Left cardiac atrium (tissue), 4 donors: ENCODE data around the gene TICAM1. TPM values are rescaled to one million over a fixed set of nuclear protein-coding genes. Genes with fewer than 3 reads are reported as not detected.
"Not testable (repeated sequence)": the region's sequence is repeated elsewhere in the genome, so short reads cannot be mapped to it uniquely, and the experiment has no call there.

Source experiments
- ATAC-seq, 2 donors: fragments of 200-7000 bp; cut with Tn5 transposase; one replicate each; pipeline ENCODE4 v1.9.1; 2020; ENCODE audit warnings: mild to moderate bottlenecking in 2 of 2, moderate library complexity in 2 of 2
- DNase-seq: peaks from one replicate; pipeline ENCODE4 v3.0.0-alpha.2; 2020
- intact Hi-C, 2 donors: fragments of 100-400 bp; cut with DNase I; formaldehyde crosslinking; loops; one replicate each; pipeline versions ENCODE4 v1.14.1 to v1.15.1; 2022 to 2023
- microRNA-seq, 2 donors: library from miRNA; unstranded; fragments of <30 nt; microRNA quantifications; one replicate each; pipeline ENCODE4 v1.2.0, GENCODE V29; 2020
- total RNA-seq, 2 donors: library from RNA; stranded (reverse); fragmentation: NEBNext Ultra II Directional; extraction: Animal tissue kit (Norgen Biotek cat#: 25700); gene quantifications; one replicate each; pipeline ENCODE4 v1.2.1, GENCODE V29; 2021
- donor health status: DM: no; HTN: yes; CAD: no.
- donor health status: DM: no; HTN: yes; CAD: no; lungs with severe emphysema.
- donor health status: DM: yes; HTN: yes; CAD: no.
- donor health status: Dilated cardiomyopathy.

The TICAM1 gene
- total RNA-seq, 2 donors from 2014 or later: 6.9 to 8.0 TPM

DNA sequence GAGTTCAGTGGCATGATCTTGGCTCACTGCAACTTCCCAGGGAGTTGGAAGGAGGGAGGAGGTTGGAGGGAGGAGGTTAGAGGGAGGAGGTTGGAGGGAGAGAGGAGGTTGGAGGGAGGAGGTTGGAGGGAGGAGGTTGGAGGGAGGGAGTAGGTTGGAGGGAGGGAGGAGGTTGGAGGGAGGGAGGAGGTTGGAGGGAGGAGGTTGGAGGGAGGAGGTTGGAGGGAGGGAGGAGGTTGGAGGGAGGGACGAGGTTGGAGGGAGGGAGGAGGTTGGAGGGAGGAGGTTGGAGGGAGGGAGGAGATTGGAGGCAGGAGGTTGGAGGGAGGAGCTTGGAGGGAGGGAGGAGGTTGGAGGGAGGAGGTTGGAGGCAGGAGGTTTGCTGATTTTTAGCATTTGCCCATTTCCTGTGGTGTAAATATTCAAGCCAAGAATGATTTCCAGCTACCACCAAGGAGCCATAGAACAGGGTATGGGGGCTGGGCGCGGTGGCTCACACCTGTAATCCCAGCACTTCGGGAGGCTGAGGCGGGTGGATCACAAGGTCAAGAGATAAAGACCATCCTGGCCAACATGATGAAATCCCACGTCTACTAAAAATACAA lies 45.0 kb downstream of the TICAM1 start:
- DNase-seq, intact Hi-C loops, ATAC-seq: not testable (repeated sequence)

DNA sequence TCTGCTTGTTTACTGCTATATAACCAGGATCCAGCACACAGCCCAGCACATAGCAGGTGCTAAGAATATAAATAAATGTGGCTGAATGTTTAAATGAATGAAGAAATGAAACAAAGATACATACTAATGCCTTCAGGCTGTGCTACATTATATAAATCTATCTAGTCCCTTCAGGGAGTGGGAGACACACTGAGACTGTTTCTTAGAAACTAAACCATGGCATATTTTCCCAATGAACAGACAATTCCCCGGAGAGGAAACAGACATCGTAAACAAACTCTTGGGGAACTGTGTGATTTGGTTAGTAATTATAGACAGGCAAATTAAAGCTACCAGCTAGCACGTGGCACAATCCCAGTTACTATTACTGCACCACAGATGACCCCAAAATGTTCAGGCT lies 49.7 kb downstream of the TICAM1 start:
- intact Hi-C loops: no loop called here
- DNase-seq: no peak
- no peak for ATAC-seq

DNA sequence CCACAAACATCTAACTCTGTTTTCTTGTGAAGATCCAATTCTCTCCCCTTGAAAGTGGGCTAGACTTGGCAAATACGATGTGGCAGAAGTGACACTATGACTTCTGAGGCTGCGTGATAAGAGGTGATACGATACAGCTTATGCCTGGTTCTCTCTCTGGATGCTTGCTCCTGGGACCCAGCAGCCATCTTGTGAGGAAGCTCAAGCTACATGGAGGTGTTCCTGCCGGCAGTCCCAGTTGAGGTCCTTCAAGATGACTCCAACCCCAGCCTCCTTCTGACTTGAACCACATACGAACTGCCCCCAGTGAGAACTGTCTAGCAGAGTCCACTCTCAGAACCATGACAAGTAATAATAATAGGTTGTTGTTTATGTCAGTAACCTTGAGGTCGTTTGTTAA lies 50.7 kb downstream of the TICAM1 start:
- DNase-seq (no peak), ATAC-seq (no peak)
- intact Hi-C loops: no loop called here

DNA sequence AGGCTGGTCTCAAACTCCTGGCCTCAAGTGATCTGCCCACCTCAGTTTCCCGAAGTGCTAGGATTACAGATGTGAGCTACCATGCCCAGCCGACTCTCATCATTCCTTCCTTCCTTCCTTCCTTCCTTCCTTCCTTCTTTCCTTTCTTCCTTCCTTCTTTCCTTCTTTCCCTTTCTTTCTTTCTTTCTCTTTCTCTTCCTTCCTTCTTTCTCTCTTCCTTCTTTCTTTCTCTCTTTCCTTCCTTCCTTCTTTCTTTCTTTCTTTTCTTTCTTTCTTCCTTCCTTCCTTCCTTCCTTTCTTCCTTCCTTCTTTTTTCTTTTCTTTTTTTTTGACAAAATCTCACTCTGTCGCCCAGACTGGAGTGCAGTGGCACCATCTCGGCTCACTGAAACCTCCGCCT lies 53.4 kb downstream of the TICAM1 start:
- DNase-seq, ATAC-seq, intact Hi-C loops: not testable (repeated sequence)

DNA sequence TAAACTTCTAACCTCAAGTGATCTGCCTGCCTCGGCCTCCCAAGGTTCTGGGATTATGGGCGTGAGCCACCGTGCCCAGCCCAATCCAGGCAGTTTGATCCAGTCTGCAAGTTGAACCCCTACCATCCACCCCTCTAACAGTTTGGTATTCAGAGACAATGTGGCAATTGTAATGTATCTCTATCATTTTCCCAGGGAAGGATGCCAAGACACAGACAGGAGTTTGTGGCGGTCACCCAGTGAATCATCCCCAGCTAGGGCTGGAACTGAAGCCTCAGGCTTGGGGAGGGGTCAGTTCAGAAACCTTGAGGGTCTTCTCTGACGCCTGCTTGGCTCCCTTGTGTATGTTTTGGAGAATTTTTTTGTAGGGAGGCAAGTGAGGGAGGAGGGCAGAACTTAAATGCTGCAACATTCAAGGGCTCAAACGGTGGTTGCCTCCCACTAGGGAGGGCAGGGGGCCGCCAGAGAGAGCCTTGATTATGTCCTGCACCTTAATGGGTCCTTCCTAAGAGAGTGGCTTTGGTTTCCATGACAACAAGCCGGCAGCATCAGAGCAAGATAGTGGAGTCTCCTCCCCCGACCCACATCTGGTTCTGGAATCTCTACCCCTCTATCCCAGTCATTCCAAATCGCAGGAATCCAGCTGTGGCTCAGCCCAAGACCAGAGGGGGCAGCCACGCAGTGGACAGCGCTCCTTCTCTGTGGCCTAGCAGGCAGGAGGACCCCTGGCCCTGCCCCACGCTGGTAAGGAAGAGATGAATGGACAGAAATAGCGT lies 54.9 kb downstream of the TICAM1 start:
- intact Hi-C loops: no loop called here
- ATAC-seq (no peak), DNase-seq (no peak)

DNA sequence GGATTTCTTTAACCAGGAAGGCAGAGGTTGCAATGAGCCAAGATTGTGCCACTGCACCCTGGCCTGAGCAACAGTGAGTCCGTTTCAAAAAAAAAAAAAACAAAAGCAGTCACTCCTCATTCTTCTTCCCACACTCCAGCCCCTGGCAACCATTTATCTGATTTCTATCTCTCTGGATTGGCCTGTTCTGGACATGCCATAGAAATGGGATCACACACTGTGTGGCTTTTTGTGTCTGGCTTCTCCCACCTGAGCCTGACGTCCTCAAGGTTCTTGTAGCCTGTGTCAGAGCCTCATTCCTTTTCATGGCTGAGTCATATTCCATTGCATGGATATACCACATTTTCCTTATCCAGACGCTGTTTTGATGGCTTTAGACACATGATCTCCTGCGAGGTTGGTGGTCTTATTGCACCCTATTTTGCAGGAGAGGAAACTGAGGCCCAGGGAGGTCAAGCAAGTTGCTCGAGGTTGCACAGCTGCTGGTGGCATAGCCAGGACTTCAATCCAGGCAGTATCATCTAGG lies 55.8 kb downstream of the TICAM1 start:
- DNase-seq (no peak), ATAC-seq (no peak)
- intact Hi-C loops: no loop called here

DNA sequence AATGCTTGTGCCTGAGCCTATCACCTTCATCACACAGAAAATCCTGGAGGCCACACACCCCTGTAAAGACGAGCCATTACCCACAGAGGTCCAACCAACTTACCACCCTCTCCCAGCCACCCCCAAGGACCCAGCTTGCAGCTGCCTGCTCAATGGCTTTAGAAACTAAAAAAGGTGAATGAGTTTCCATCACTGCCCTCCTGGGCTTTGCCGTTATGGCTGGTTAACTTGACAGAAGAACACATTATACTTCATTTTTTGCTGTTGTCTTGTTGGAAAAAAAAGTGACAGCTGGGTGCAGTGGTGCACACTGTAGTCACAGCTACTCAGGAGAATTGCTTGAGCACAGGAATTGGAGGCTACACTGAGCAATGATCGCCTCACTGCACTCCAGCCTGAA lies 57.4 kb downstream of the TICAM1 start:
- ATAC-seq: no peak
- intact Hi-C loops: no loop called here
- no peak for DNase-seq

DNA sequence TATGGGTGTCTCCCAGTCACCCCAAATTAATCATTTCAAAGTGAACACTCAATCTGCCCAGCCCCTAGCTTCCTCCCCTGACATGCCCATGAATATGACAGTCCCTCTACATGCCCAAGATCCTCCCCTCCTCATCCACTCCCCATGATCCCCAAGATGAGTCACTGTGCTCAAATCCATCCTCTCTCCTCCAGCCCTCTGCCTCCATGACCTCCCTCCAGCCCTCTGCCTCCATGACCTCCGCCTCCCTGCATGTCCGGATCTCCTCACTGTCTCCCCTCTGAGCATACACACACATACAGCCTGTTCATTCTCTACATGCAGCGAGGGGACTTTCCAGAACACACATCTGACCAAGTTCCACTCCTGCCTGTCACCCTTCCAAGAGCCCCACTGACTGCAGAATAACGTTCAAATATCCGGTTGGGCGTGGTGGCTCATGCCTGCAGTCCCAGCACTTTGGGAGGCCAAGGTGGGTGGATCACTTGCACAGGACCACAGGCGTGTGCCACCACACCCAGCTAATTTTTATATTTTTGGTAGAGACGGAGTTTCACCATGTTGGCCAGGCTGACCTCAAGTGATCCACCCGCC lies 58.4 kb downstream of the TICAM1 start:
- ATAC-seq: no peak
- intact Hi-C loops: no loop called here
- no peak for DNase-seq

DNA sequence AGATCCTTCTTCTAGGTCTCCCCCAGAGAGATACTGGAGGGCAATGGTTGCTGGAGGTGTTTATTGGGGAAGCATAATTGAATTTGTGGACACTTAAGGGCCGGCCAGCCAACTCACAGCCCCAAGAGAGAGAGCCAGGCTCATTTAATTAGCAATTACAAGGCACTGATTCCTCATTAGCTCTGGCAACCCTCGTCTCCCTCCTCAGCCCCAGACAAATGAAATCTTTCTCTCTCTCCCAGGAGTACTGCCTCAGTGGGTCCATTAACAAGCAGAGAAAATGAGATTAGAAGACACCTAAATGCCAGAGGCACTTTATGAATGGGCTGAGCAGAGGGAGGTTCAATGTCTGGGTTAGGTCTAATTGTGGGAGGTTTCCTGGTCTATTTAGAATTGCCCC lies 58.9 kb downstream of the TICAM1 start:
- DNase-seq (no peak), ATAC-seq (no peak)
- intact Hi-C loops: no loop called here

DNA sequence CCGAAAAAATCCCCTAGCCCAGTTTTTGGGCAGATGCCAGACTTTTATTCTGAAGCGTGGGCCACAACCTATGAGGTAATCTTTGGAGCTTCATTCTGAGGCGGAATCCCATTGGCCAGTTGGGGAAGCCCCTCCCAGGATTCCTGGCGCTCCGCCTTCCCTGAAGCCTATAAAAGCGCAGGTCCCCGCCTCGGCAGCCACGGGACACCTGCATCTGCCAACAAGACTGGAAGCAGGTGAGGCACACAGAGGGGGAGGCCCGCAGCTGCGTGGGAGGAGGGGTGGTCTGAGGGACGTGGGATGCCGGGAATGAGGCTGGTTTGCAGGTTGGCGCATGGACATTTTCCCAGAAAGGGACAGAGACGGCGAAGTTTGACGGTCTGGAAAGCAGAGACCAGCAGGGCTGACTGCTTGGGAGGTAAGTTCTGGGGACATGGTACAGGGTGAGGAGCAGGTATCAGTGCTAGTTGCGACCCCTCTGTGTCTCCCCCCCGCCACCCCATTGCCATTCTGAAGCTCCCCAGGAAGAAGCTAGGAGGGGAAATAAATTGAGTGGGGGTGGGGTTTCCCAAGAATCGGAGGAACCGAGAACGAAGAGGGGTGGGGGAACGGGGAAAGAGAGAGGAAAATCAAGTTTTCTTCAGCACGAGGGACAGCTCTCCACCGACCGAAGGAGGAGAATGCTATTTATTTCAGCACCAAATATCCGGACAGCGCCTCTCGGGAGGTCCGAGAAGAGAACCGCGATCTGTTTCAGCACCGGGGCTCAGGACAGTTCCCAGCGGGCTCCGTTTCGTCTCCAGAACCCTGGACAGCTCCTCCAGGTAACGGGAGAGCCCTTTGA lies 62.4 kb downstream of the TICAM1 start:
- DNase-seq (peak; percentile 81), ATAC-seq (peak; percentile 83 to 84)
- intact Hi-C loops: no loop called here

Small RNAs within 50 kb of the gene (microRNA-seq; reads per million reads assigned to microRNA genes)
- 0 to 0.20 reads per million in 2 donors for gene MIR7-3

Other genes with a start within 250 kb of the TICAM1 start
- gene TNFAIP8L1, start 192.2 kb downstream of the TICAM1 start, total RNA-seq: 1 to 10 TPM; 3.4 to 6.7 TPM
- gene MYDGF, start 161.4 kb downstream of the TICAM1 start, total RNA-seq: 10 to 100 TPM; 43.2 to 53.7 TPM
- gene DPP9, start 107.9 kb downstream of the TICAM1 start, total RNA-seq: 10 to 100 TPM; 41.8 to 43.0 TPM
- gene FEM1A, start 40.0 kb downstream of the TICAM1 start, total RNA-seq: 10 to 100 TPM; 24.1 to 25.0 TPM
- gene PLIN3, start 36.0 kb upstream of the TICAM1 start, total RNA-seq: 10 to 100 TPM; 25.3 to 35.1 TPM
- under 1 TPM in 1 of 2 donors, not detected in 1; 0.18 TPM for gene ARRDC5, start 71.2 kb upstream of the TICAM1 start, total RNA-seq
- gene UHRF1, start 77.8 kb upstream of the TICAM1 start, total RNA-seq: 1 to 10 TPM; 1.2 to 3.6 TPM
- gene KDM4B, start 137.4 kb upstream of the TICAM1 start, total RNA-seq: 10 to 100 TPM; 22.2 to 27.8 TPM